GM23338 (cell line): Measurements from ENCODE around the gene CD2. TPM values are rescaled to one million over a fixed set of nuclear protein-coding genes. Genes with fewer than 3 reads are reported as not detected.

ENCODE experiments used
- ATAC-seq: fragments of 200-7000 bp; cut with Tn5 transposase; 3 replicates; pipeline ENCODE4 v1.9.1; 2020
- DNase-seq: peaks from one replicate; pipeline ENCODE4 v3.0.0-alpha.2; 2015; ENCODE audit warnings: low spot score
- H2AFZ ChIP-seq: fragments of 200-600 bp; sonication (generic); 2 replicates; pipeline ENCODE4 v1.8.0; 2016; ENCODE audit warnings: antibody characterized with exemption, mild to moderate bottlenecking, moderate library complexity
- H3F3A ChIP-seq: fragments of 200-600 bp; sonication (generic); replicated peaks from 2 replicates; pipeline ENCODE4 v1.8.0; 2017; ENCODE audit warnings: antibody characterized with exemption, mixed run types, low read depth
- H3K27ac ChIP-seq: fragments of 200-600 bp; sonication (generic); 2 replicates; pipeline ENCODE4 v1.6.1; 2016; ENCODE audit warnings: low read depth
- H3K27me3 ChIP-seq: fragments of 200-600 bp; sonication (generic); 2 replicates; pipeline ENCODE4 v1.8.0; 2016; ENCODE audit warnings: mild to moderate bottlenecking, mixed run types, moderate library complexity; ENCODE audit not compliant: insufficient read depth
- H3K36me3 ChIP-seq: fragments of 200-600 bp; sonication (generic); 2 replicates; pipeline ENCODE4 v1.8.0; 2016; ENCODE audit warnings: mild to moderate bottlenecking; ENCODE audit not compliant: insufficient read depth
- H3K4me1 ChIP-seq: fragments of 200-600 bp; sonication (generic); 2 replicates; pipeline ENCODE4 v1.8.0; 2016; ENCODE audit warnings: mild to moderate bottlenecking, moderate library complexity; ENCODE audit not compliant: insufficient read depth
- H3K4me2 ChIP-seq: fragments of 200-600 bp; sonication (generic); 2 replicates; pipeline ENCODE4 v1.7.1; 2017; ENCODE audit warnings: mixed run types
- H3K4me3 ChIP-seq: fragments of 200-600 bp; sonication (generic); 2 replicates; pipeline ENCODE4 v1.6.1; 2016; ENCODE audit warnings: mixed run types
- H3K79me2 ChIP-seq: fragments of 200-600 bp; sonication (generic); replicated peaks from 2 replicates; pipeline ENCODE4 v1.8.0; 2017; ENCODE audit warnings: mild to moderate bottlenecking; ENCODE audit not compliant: insufficient read depth
- H3K9me2 ChIP-seq: fragments of 200-600 bp; sonication (generic); 2 replicates; pipeline ENCODE4 v1.8.0; 2017; ENCODE audit not compliant: insufficient read depth
- H4K20me1 ChIP-seq: fragments of 200-600 bp; sonication (generic); replicated peaks from 2 replicates; pipeline ENCODE4 v1.8.0; 2017; ENCODE audit warnings: mild to moderate bottlenecking; ENCODE audit not compliant: insufficient read depth
- H3K27ac Mint-ChIP-seq: 2 replicates; pipeline ENCODE4 v1.8.0; 2020; ENCODE audit warnings: inconsistent platforms, mild to moderate bottlenecking, moderate library complexity, mixed read lengths
- H3K27me3 Mint-ChIP-seq: 3 replicates; pipeline ENCODE4 v1.8.0; 2022; ENCODE audit warnings: low read depth, mild to moderate bottlenecking, moderate library complexity, mixed read lengths, inconsistent platforms; ENCODE audit not compliant: insufficient read depth, poor library complexity
- H3K36me3 Mint-ChIP-seq: 3 replicates; pipeline ENCODE4 v1.8.0; 2021; ENCODE audit warnings: low read depth, mild to moderate bottlenecking, inconsistent platforms, moderate library complexity, mixed read lengths
- H3K4me1 Mint-ChIP-seq: 3 replicates; pipeline ENCODE4 v1.8.0; 2020; ENCODE audit warnings: mild to moderate bottlenecking, inconsistent platforms, mixed read lengths
- H3K4me3 Mint-ChIP-seq: 3 replicates; pipeline ENCODE4 v1.8.0; 2021; ENCODE audit warnings: moderate library complexity, mild to moderate bottlenecking, inconsistent platforms, mixed read lengths
- H3K9me3 Mint-ChIP-seq: 3 replicates; pipeline ENCODE4 v1.8.0; 2020; ENCODE audit warnings: moderate library complexity, mild to moderate bottlenecking, inconsistent platforms, mixed read lengths
- CREB1 ChIP-seq: fragments of 250-450 bp; sonication (Bioruptor Pico); IDR thresholded peaks from 2 replicates; pipeline ENCODE4 v1.5.0; 2020; ENCODE audit warnings: low read depth, mild to moderate bottlenecking, moderate library complexity
- CTCF ChIP-seq, 2 experiments: fragments of 200-600 bp in 1 of 2; sonication (generic) in 1 of 2; conservative IDR thresholded peaks; 2 replicates each; pipeline versions ENCODE4 v1.5.1 to v1.6.1; 2016 to 2017; ENCODE audit warnings: antibody characterized with exemption in 2 of 2, low read depth in 2 of 2, mild to moderate bottlenecking in 2 of 2, moderate library complexity in 1 of 2
- ETS1 ChIP-seq: IDR thresholded peaks from 2 replicates; pipeline ENCODE4 v1.6.1; 2016; ENCODE audit warnings: antibody characterized with exemption
- EZH2 ChIP-seq: fragments of 200-600 bp; sonication (generic); IDR thresholded peaks from one replicate; pipeline ENCODE4 v1.8.0; 2017; ENCODE audit warnings: antibody characterized with exemption, mild to moderate bottlenecking, low read depth; ENCODE audit not compliant: unreplicated experiment
- EZH2phosphoT487 ChIP-seq: fragments of 200-600 bp; sonication (generic); IDR thresholded peaks from one replicate; pipeline ENCODE4 v1.8.1; 2018; ENCODE audit warnings: antibody characterized with exemption; ENCODE audit not compliant: unreplicated experiment
- NANOG ChIP-seq: IDR thresholded peaks from 2 replicates; pipeline ENCODE4 v1.6.1; 2016; ENCODE audit warnings: antibody characterized with exemption, borderline replicate concordance
- POLR2AphosphoS5 ChIP-seq: IDR thresholded peaks from 2 replicates; pipeline ENCODE4 v1.6.1; 2016; ENCODE audit warnings: antibody characterized with exemption, low read depth
- REST ChIP-seq: IDR thresholded peaks from one replicate; pipeline ENCODE4 v1.6.1; 2018; ENCODE audit warnings: antibody characterized with exemption; ENCODE audit not compliant: unreplicated experiment
- STAT1 ChIP-seq: IDR thresholded peaks from one replicate; pipeline ENCODE4 v1.6.1; 2016; ENCODE audit warnings: antibody characterized with exemption; ENCODE audit not compliant: unreplicated experiment
- ZNF114 ChIP-seq: fragments of 250-450 bp; sonication (Bioruptor Pico); IDR thresholded peaks from 2 replicates; pipeline ENCODE4 v1.5.0; 2020; ENCODE audit warnings: mild to moderate bottlenecking, moderate library complexity
- ZNF331 ChIP-seq: fragments of 250-450 bp; sonication (Bioruptor Pico); IDR thresholded peaks from 2 replicates; pipeline ENCODE4 v1.5.0; 2020; ENCODE audit warnings: low read depth, mild to moderate bottlenecking, moderate library complexity
- polyA plus RNA-seq: library from polyadenylated mRNA; unstranded; fragments of >200 nt; fragmentation: Nextera tagmentation; extraction: Ambion mirVana; gene quantifications from 2 replicates; pipeline ENCODE4 v1.2.1, GENCODE V29; 2016
- total RNA-seq: library from RNA; depleted of rRNA; stranded (reverse); fragments of >200 nt; shearing (Covaris generic); gene quantifications from 2 replicates; pipeline ENCODE4 v1.2.3, GENCODE V29; 2014

The CD2 gene
- total and polyA plus RNA-seq, 2 experiments from 2014 or later, result not detected

- DNase-seq, result no peak
These were observed 14.7 kb upstream of the CD2 start for GRCh38 chr1:116739371-116740012.

GRCh38 chr1:116740296-116740695, 13.9 kb upstream of the CD2 start:
- Histone ChIP-seq H3F3A (no peaks in the 10 kb centered on the region), H3K36me3 (0 out of 2 replicates have a peak, but pooled peaks cover 4% of the 10 kb centered on the region), H3K4me3 (no peak overlapping the region), H3K4me2 (no peak overlapping the region), H3K79me2 (no peaks in the 10 kb centered on the region), H3K27ac (no peak overlapping the region), H2AFZ (no peak overlapping the region), H4K20me1 (no peaks in the 10 kb centered on the region), H3K27me3 (no peaks in the 10 kb centered on the region), H3K4me1 (no peaks in the 10 kb centered on the region), H3K9me2 (no peaks in the 10 kb centered on the region)
- peaks cover 26% of the 10 kb centered on the region for H3K36me3 Mint-ChIP-seq
- H3K9me3 Mint-ChIP-seq, result peaks cover 48% of the 10 kb centered on the region
- DNase-seq, result no peak
- no peaks in the 10 kb centered on the region; the same call in 2 of the 3 replicates for H3K4me1 Mint-ChIP-seq
- no peak for ATAC-seq
- no peak overlapping the region for H3K27ac Mint-ChIP-seq
- H3K27me3 Mint-ChIP-seq, result peaks cover 8% of the 10 kb centered on the region
- H3K4me3 Mint-ChIP-seq, result no peak overlapping the region
- TF ChIP-seq REST, result no peak
- no peak for TF ChIP-seq ZNF114

More at GRCh38 chr1:116739371-116740012, 14.7 kb upstream of the CD2 start:
- no peaks in the 10 kb centered on the region; the same call in 2 of the 3 replicates for H3K4me1 Mint-ChIP-seq
- Histone ChIP-seq H3K36me3 (0 out of 2 replicates have a peak, but pooled peaks cover 4% of the 10 kb centered on the region), H3K9me2 (no peaks in the 10 kb centered on the region), H3F3A (no peaks in the 10 kb centered on the region), H2AFZ (no peak overlapping the region), H4K20me1 (no peaks in the 10 kb centered on the region), H3K4me2 (no peak overlapping the region), H3K79me2 (no peaks in the 10 kb centered on the region), H3K27ac (no peak overlapping the region), H3K4me3 (no peak overlapping the region), H3K4me1 (no peaks in the 10 kb centered on the region), H3K27me3 (no peaks in the 10 kb centered on the region)
- peaks cover 40% of the 10 kb centered on the region for H3K9me3 Mint-ChIP-seq
- no peak overlapping the region for H3K27ac Mint-ChIP-seq
- no peak for ATAC-seq
- peaks cover 10% of the 10 kb centered on the region for H3K27me3 Mint-ChIP-seq
- TF ChIP-seq POLR2AphosphoS5 (no peak), ZNF114 (no peak), ETS1 (no peak), EZH2phosphoT487 (no peak), CTCF (conservative IDR thresholded peaks at IDR 0.05; ENCODE audit: low read depth in 2 of 2) (no peak), STAT1 (no peak), ZNF331 (no peak), EZH2 (no peak), CREB1 (CRISPR knock-in tag) (no peak), NANOG (no peak)
- H3K4me3 Mint-ChIP-seq, result no peak overlapping the region
- peaks cover 22% of the 10 kb centered on the region for H3K36me3 Mint-ChIP-seq
